ENCODE data around the gene PDLIM5. TPM values are rescaled to one million over a fixed set of nuclear protein-coding genes. Genes with fewer than 3 reads are reported as not detected.
"Not testable (repeated sequence)": the region's sequence is repeated elsewhere in the genome, so short reads cannot be mapped to it uniquely, and the experiment has no call there.

The PDLIM5 gene
- total RNA-seq, 8 experiments from 2014 or later, result 11.9 to 71.2 (median 30.5) TPM

DNA sequence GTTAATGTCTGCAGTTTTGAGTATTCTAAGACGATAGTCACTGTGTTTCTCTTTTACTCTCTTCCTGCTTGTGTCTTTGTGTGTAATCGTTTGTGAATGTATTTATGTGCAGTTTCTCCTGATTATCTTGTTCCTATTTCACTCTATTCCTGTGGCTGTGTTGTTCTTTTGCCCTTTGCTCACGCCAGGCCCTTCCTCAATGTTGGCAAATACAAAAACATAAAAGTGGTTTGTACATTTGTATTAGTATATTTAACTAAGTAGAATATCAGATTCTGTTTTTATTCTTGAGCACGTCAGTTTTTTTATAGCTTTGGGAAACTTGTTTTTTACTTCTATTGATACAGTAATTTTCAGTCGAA is 198.4 kb downstream of the PDLIM5 start:
- no peak for ATAC-seq (replicated peaks in 6 of 8)
- Histone ChIP-seq H3K4me1 (replicated peaks in 1 of 2) (no peaks in the 10 kb centered on the region), H3K4me3 (no peak overlapping the region), H3K27ac (no peak overlapping the region)
- WGBS, 10 experiments, result 75 to 100% (median 85%) methylated on average over 1 to 5 of the region's 5 CpGs
- in situ Hi-C loops (cut with MboI; ENCODE audit: low pct_unique_long_range_greater_than_20kb in 2 of 9, low sequenced_read_pairs in 9 of 9, unreplicated experiment in 9 of 9), result no loop called here

- in situ Hi-C loops (cut with MboI; ENCODE audit: low pct_unique_long_range_greater_than_20kb in 2 of 9, low sequenced_read_pairs in 9 of 9, unreplicated experiment in 9 of 9), result no loop called here
- no peak for ATAC-seq (replicated peaks in 6 of 8)
- H3K4me1 ChIP-seq (replicated peaks in 1 of 2), result no peaks in the 10 kb centered on the region
- WGBS, 10 experiments, result 70 to 100% (median 88%) methylated on average over 1 to 3 of the region's 3 CpGs; no CpG with 5 or more reads in 1 of the 10 experiments
- H3K27ac ChIP-seq, result no peak overlapping the region
- H3K4me3 ChIP-seq, result no peak overlapping the region
Observed at GRCh38 chr4:94650690-94651089, 198.9 kb downstream of the PDLIM5 start.

DNA sequence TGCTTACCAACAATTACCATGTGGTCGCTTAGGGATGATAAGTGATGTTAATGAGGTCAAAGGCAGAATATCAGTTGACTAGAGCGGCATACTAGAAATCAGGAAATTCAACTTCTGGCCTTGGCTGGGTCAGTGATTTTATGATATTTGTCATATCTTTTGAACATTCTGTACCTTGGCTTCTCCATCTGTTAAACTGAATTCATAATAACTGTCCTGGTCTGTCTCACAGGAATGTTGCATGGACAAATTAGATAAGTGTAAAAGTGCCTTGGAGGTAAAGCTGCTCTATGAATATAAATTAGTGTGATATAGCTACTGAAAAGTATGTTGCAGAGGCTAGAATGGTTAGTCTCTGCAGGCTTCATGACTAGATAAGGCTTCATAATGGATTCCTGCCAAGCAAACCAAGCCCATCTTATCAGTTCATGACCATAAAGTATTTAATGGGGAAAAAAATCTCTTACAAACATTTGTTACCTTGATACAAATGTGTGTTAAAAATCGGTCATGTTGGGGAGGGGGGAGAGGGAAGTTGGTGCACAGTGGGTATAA is 201.4 kb downstream of the PDLIM5 start:
- in situ Hi-C loops (cut with MboI; ENCODE audit: low pct_unique_long_range_greater_than_20kb in 2 of 9, low sequenced_read_pairs in 9 of 9, unreplicated experiment in 9 of 9), result no loop called here
- Histone ChIP-seq H3K27ac (no peak overlapping the region), H3K4me1 (replicated peaks in 1 of 2) (no peaks in the 10 kb centered on the region), H3K4me3 (no peak overlapping the region)
- ATAC-seq (replicated peaks in 6 of 8), result no peak
- 83 to 100% (median 97%) methylated on average over 1 to 3 of the region's 3 CpGs; no CpG with 5 or more reads in 1 of the 10 experiments for WGBS, 10 experiments

GRCh38 chr4:94653984-94654609 is 202.4 kb downstream of the PDLIM5 start:
- 63 to 100% (median 81%) methylated on average over 1 to 3 of the region's 3 CpGs; no CpG with 5 or more reads in 2 of the 10 experiments for WGBS, 10 experiments
- Histone ChIP-seq H3K4me1 (replicated peaks in 1 of 2) (no peaks in the 10 kb centered on the region), H3K4me3 (no peak overlapping the region), H3K27ac (no peak overlapping the region)
- ATAC-seq (replicated peaks in 6 of 8), result peak in 2 of 8 experiments; percentile 55 to 65
- in situ Hi-C loops (cut with MboI; ENCODE audit: low pct_unique_long_range_greater_than_20kb in 2 of 9, low sequenced_read_pairs in 9 of 9, unreplicated experiment in 9 of 9), result no loop called here

GRCh38 chr4:94654714-94655113 is 203.0 kb downstream of the PDLIM5 start:
- Histone ChIP-seq H3K4me3 (no peak overlapping the region), H3K27ac (no peak overlapping the region), H3K4me1 (replicated peaks in 1 of 2) (no peaks in the 10 kb centered on the region)
- 88 to 100% (median 98%) methylated on average over 1 to 3 of the region's 3 CpGs for WGBS, 10 experiments
- in situ Hi-C loops (cut with MboI; ENCODE audit: low pct_unique_long_range_greater_than_20kb in 2 of 9, low sequenced_read_pairs in 9 of 9, unreplicated experiment in 9 of 9), result no loop called here
- ATAC-seq (replicated peaks in 6 of 8), result no peak

GRCh38 chr4:94660614-94661013 is 208.9 kb downstream of the PDLIM5 start:
- no peak overlapping the region for H3K4me3 ChIP-seq
- no peak for ATAC-seq (replicated peaks in 6 of 8)
- H3K27ac ChIP-seq, result no peak overlapping the region
- WGBS, 10 experiments, result 0 to 100% (median 80%) methylated on average over 1 to 3 of the region's 3 CpGs; no CpG with 5 or more reads in 3 of the 10 experiments
- no peaks in the 10 kb centered on the region for H3K4me1 ChIP-seq (replicated peaks in 1 of 2)
- in situ Hi-C loops (cut with MboI; ENCODE audit: low pct_unique_long_range_greater_than_20kb in 2 of 9, low sequenced_read_pairs in 9 of 9, unreplicated experiment in 9 of 9), result no loop called here

DNA sequence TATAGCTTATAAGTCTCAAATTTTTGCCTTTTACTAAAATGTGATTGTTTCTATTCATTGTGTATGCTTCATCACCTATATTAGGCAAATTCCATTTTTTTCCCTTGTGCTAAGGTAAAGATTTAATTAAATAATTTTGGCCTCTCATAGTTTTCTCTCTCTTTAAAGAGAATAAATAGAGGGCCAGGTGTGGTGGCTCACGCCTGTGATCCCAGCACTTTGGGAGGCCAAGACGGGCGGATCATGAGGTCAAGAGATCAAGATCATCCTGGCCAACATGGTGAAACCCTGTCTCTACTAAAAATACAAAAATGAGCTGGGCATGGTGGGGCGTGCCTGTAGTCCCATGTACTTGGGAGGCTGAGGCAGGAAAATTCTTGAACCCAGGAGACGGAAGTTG is 213.3 kb downstream of the PDLIM5 start:
- ATAC-seq (replicated peaks in 6 of 8); H3K27ac ChIP-seq; H3K4me3 ChIP-seq; H3K4me1 ChIP-seq (replicated peaks in 1 of 2); in situ Hi-C loops (cut with MboI; ENCODE audit: low pct_unique_long_range_greater_than_20kb in 2 of 9, low sequenced_read_pairs in 9 of 9, unreplicated experiment in 9 of 9): not testable (repeated sequence)
- 76 to 100% (median 96%) methylated on average over 2 to 5 of the region's 5 CpGs; no CpG with 5 or more reads in 3 of the 10 experiments for WGBS, 10 experiments

DNA sequence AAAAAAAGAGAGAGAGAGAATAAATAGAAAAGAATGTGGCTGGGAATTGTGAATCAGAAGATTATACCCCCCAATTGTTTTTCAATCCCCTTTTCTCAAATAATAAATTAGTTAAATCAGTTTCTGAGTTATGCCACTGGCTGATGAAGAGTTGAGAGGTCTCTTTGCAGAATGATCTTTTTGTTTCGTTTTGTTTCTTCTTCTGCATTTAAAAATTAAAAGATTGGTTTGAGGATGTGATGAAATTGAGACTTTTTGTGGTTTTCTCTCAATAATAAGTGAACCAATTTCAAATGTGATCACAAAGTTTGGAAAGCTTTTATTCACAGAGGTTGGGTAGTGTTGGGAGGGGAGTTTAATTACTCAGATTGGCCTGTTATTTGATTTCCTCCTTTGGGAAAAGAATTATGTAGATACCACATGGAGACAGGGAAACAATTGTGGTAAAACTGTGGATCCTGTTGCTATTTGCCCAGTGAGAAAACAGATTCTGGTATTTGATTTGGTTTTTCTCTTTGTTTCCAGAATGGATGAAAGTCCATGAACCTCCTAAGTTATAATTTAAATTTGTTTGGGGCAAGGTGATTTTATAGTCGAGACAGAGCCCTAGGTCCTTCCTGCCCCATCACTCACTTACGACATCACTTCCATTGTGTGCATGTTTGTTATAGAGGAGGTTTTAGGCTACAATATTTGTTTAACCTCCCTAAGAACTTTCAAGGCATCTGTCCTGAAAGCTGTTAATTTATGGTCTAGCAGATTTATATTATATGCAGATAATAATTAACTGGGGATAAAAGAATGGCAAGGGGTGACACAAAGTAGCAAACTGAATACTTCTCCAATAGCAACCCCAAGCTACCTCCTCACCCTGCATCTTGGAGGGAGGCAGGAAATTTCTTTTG is 214.0 kb downstream of the PDLIM5 start:
- Histone ChIP-seq H3K4me1 (replicated peaks in 1 of 2) (peaks cover 2 to 3% of the 10 kb centered on the region in 2 donors), H3K27ac (no peak overlapping the region), H3K4me3 (no peak overlapping the region)
- peak in 3 of 8 experiments; percentile 63 to 93 (median 71) for ATAC-seq (replicated peaks in 6 of 8)
- 34 to 100% (median 58%) methylated on average over 1 to 3 of the region's 3 CpGs for WGBS, 10 experiments
- in situ Hi-C loops (cut with MboI; ENCODE audit: low pct_unique_long_range_greater_than_20kb in 2 of 9, low sequenced_read_pairs in 9 of 9, unreplicated experiment in 9 of 9), result no loop called here

DNA sequence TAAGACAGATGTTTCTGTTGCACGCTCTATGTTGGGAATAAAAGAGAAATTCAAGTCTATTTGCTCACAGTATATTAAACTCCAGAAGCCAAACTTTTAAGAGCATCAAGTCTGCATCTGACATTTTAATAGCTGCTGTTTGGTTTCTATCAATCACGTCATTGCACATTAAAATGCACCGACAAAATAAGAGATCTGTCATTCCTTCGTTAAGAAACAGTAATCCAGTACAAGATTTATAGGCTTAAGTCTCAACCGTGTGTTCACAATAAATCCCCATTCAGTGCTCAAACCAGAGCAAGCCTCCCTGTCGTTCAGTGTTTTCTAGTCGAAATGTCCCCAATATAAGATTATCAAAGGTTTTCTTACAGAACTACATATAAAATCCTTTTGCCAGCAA is 217.0 kb downstream of the PDLIM5 start:
- WGBS, 10 experiments, result 41 to 83% (median 65%) methylated on average over 2 to 7 of the region's 7 CpGs
- in situ Hi-C loops (cut with MboI; ENCODE audit: low pct_unique_long_range_greater_than_20kb in 2 of 9, low sequenced_read_pairs in 9 of 9, unreplicated experiment in 9 of 9), result no loop called here
- Histone ChIP-seq H3K27ac (no peak overlapping the region), H3K4me3 (no peak overlapping the region), H3K4me1 (replicated peaks in 1 of 2) (peaks cover 2 to 4% of the 10 kb centered on the region in 2 donors)
- no peak for ATAC-seq (replicated peaks in 6 of 8)

- no peak overlapping the region for H3K27ac ChIP-seq
- in situ Hi-C loops (cut with MboI; ENCODE audit: low pct_unique_long_range_greater_than_20kb in 2 of 9, low sequenced_read_pairs in 9 of 9, unreplicated experiment in 9 of 9), result no loop called here
- WGBS, 10 experiments, result 86 to 98% (median 94%) methylated on average over 3 to 6 of the region's 6 CpGs
- no peak overlapping the region for H3K4me3 ChIP-seq
- H3K4me1 ChIP-seq (replicated peaks in 1 of 2), result peaks cover 2 to 4% of the 10 kb centered on the region in 2 donors
- no peak for ATAC-seq (replicated peaks in 6 of 8)
Observed at GRCh38 chr4:94669672-94670664, 218.2 kb downstream of the PDLIM5 start.

GRCh38 chr4:94671113-94671512 is 219.4 kb downstream of the PDLIM5 start:
- H3K4me1 ChIP-seq (replicated peaks in 1 of 2), result peaks cover 0 to 2% of the 10 kb centered on the region in 2 donors
- in situ Hi-C loops (cut with MboI; ENCODE audit: low pct_unique_long_range_greater_than_20kb in 2 of 9, low sequenced_read_pairs in 9 of 9, unreplicated experiment in 9 of 9), result no loop called here
- H3K27ac ChIP-seq, result no peak overlapping the region
- 33 to 100% (median 88%) methylated on average over 1 to 3 of the region's 5 CpGs; no CpG with 5 or more reads in 4 of the 10 experiments for WGBS, 10 experiments
- H3K4me3 ChIP-seq, result no peak overlapping the region
- no peak for ATAC-seq (replicated peaks in 6 of 8)

- H3K4me3 ChIP-seq, result no peak overlapping the region
- WGBS, 10 experiments, result 73 to 100% (median 95%) methylated on average over 1 to 2 of the region's 2 CpGs; no CpG with 5 or more reads in 3 of the 10 experiments
- in situ Hi-C loops (cut with MboI; ENCODE audit: low pct_unique_long_range_greater_than_20kb in 2 of 9, low sequenced_read_pairs in 9 of 9, unreplicated experiment in 9 of 9), result no loop called here
- H3K27ac ChIP-seq, result no peak overlapping the region
- H3K4me1 ChIP-seq (replicated peaks in 1 of 2), result peaks cover 0 to 12% of the 10 kb centered on the region in 2 donors
- no peak for ATAC-seq (replicated peaks in 6 of 8)
Observed at GRCh38 chr4:94673961-94674360, 222.2 kb downstream of the PDLIM5 start.
